Stimulated activated CD8-positive, alpha-beta memory T cell treated with anti-CD3 and anti-CD28 coated beads, Interleukin-7, amount 100 ng/mL, for 4 hours (primary cell): ENCODE results near the gene CYP21A2.
"Not testable (repeated sequence)": the region's sequence is repeated elsewhere in the genome, so short reads cannot be mapped to it uniquely, and the experiment has no call there.

Source experiments
- DNase-seq, 2 donors: peaks; one replicate each; pipeline ENCODE4 v3.0.0-alpha.2; 2020; ENCODE audit warnings: low read depth in 2 of 2

The CYP21A2 gene

GRCh38 chr6:32037598-32038524 lies at the start of gene CYP21A2:
Gene CYP21A2 (plus strand): TSS chr6:32038415. CDS start chr6:32038423, 8 bp downstream.
- not testable (repeated sequence) for DNase-seq

GRCh38 chr6:31989363-31989762 lies 48.9 kb upstream of the CYP21A2 start:
- DNase-seq = not testable (repeated sequence)

- DNase-seq = not testable (repeated sequence)
Observed at GRCh38 chr6:31994421-31994820, 43.8 kb upstream of the CYP21A2 start.

DNA sequence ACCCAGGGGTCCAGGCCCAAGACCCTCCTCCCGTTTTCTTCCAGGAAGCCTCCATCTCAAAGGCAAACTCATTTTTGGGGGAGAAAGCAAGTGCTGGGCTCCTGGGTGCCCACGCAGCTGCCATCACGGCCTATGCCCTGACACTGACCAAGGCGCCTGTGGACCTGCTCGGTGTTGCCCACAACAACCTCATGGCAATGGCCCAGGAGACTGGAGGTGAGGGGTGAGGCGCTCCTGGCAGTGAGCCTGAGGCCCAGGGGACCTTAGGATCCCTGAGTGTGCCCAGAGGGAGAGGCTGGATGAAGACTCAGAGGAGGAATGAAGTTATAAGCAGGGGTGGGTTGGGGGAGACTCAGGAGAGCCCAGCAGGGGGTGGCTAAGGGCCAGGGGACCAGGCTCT lies 41.8 kb upstream of the CYP21A2 start:
- not testable (repeated sequence) for DNase-seq

DNA sequence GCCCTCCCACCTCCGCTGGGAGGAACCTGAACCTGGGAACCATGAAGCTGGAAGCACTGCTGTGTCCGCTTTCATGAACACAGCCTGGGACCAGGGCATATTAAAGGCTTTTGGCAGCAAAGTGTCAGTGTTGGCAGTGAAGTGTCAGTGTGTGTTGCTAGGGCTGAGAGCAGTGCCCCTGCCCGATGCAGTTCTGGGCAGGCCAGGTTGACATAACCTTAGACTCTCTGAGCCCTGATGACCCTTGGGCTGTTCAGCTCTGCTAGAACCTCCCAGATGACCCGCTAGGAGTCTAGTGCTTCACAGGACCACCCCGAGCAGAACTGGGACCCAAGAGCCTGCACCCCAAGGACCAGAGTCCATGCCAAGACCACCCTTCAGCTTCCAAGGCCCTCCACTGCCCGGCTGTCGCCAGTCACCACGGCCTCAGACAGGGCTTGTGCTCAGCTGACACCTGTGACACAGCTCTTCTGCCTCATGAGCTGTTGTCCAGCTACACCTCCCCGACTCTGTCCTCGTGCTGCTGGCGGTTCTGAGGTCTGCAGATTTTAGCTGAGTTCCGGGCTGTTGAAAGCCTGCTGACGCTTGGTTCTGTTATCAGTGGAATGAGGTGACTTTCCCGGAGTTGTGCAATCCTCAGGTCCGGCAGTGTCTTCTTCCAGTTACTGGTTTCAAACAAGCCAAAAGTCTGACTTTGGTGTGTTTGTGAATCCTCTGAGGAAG lies 35.5 kb upstream of the CYP21A2 start:
- not testable (repeated sequence) for DNase-seq

- not testable (repeated sequence) for DNase-seq
Observed at GRCh38 chr6:32003301-32003700, 34.9 kb upstream of the CYP21A2 start.

GRCh38 chr6:32004393-32004792 lies 33.8 kb upstream of the CYP21A2 start:
- DNase-seq = not testable (repeated sequence)

DNA sequence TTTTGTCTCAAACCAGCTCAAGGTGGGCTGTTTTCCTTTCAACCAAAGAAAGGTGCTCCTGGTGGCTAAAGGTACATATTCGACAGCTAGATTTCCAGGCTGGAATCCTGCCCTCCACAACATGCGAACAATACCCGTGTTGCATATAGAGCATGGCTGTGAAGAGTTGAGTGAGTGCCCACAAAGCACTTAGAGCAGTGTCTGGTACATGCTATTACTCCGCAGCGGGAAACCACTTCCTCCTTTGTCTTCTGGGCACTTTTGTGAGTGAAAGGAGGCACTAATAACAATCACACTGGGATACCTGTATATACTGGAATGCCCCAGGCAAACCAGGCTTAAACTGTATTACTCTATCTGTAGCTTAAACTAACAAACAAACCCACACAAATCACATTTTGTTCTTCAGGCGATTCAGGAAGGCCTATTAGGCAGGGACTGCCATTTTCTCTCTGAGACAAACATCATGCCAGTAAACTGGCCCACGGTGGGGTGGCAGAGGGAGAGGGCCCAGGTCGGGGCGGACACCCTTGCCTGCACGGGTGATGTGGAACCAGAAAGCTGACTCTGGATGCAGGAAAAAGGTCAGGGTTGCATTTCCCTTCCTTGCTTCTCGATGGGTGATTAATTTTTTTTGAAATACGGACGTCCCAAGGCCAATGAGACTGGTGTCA lies 33.2 kb upstream of the CYP21A2 start:
- not testable (repeated sequence) for DNase-seq

- not testable (repeated sequence) for DNase-seq
Observed at GRCh38 chr6:32005538-32005880, 32.7 kb upstream of the CYP21A2 start.

DNA sequence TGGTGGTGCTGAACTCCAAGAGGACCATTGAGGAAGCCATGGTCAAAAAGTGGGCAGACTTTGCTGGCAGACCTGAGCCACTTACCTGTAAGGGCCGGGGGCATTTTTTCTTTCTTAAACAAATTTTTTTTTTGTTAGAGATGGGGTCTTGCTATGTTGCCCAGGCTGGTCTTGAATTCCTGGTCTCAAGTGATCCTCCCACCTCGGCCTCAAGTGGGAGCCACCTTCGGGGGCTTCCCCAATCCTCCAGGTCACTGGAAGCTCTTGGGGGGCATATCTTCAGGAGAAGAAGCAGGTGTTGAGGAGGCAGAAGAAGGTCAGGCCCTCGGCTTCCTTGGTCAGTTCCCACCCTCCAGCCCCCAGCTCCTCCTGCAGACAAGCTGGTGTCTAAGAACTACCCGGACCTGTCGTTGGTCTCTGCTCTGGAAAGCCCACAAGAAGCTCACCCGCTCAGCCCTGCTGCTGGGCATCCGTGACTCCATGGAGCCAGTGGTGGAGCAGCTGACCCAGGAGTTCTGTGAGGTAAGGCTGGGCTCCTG lies 32.2 kb upstream of the CYP21A2 start:
- DNase-seq = not testable (repeated sequence)

DNA sequence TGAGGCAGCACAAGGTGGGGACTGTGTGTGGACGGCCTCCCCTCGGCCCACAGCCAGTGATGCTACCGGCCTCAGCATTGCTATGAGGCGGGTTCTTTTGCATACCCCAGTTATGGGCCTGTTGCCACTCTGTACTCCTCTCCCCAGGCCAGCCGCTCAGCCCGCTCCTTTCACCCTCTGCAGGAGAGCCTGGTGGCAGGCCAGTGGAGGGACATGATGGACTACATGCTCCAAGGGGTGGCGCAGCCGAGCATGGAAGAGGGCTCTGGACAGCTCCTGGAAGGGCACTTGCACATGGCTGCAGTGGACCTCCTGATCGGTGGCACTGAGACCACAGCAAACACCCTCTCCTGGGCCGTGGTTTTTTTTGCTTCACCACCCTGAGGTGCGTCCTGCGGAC lies 31.1 kb upstream of the CYP21A2 start:
- DNase-seq = not testable (repeated sequence)

DNA sequence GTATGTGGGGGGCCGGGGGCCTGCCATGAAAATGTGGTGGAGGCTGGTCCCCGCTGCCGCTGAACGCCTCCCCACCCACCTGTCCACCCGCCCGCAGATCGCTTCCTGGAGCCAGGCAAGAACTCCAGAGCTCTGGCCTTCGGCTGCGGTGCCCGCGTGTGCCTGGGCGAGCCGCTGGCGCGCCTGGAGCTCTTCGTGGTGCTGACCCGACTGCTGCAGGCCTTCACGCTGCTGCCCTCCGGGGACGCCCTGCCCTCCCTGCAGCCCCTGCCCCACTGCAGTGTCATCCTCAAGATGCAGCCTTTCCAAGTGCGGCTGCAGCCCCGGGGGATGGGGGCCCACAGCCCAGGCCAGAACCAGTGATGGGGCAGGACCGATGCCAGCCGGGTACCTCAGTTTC lies 30.2 kb upstream of the CYP21A2 start:
- DNase-seq = not testable (repeated sequence)

DNA sequence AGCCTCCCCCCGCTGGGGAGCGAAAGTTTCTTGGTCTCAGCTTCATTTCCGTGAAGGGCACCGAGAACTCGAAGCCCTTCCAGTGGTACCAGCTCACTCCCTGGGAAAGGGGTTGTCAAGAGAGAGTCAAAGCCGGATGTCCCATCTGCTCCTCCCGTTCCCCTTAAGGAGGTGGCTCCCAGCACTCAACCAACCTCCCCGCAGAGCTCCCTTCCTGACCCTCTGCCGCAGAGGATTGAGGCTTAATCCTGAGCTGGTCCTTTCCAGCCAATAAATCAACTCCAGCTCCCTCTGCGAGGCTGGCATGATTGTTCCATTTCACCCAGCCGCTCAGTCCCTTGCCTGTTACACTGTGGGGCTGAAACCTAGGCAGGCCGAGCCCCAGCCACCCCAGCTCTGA lies 29.6 kb upstream of the CYP21A2 start:
- DNase-seq = not testable (repeated sequence)

- not testable (repeated sequence) for DNase-seq
Observed at GRCh38 chr6:32009537-32009936, 28.7 kb upstream of the CYP21A2 start.

DNA sequence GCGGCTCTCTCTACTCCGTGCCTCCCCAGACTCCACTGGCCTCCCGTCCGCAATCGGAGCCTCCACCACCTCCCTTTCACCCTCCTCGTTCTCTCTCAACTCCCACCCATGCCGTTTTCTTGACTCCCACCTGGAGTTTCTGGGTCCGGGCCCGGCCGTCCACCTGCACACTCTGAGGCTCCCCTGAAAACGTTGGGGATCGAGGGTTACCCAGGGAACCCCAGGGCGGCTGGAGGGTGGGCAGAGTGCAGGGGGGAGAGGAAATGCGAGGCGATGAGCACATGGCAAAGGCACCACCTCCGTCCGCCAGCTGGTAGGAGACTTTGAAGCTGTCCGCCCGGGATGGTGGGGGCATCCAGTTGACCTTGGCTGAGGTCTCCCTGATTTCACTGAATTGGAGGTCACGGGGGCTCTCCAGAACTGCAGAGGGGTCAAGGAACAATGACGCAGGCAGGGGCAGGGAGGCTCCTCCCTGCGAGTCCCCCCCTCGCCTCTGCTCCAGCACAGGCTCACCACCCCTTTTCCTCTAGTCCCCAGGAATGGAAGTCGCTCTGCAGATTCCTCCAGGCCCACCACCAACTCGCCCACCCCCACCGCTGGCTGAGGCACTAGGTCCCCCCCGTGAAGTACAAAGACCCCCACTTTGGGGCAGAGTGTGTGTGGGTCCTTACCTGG lies 27.2 kb upstream of the CYP21A2 start:
- not testable (repeated sequence) for DNase-seq

DNA sequence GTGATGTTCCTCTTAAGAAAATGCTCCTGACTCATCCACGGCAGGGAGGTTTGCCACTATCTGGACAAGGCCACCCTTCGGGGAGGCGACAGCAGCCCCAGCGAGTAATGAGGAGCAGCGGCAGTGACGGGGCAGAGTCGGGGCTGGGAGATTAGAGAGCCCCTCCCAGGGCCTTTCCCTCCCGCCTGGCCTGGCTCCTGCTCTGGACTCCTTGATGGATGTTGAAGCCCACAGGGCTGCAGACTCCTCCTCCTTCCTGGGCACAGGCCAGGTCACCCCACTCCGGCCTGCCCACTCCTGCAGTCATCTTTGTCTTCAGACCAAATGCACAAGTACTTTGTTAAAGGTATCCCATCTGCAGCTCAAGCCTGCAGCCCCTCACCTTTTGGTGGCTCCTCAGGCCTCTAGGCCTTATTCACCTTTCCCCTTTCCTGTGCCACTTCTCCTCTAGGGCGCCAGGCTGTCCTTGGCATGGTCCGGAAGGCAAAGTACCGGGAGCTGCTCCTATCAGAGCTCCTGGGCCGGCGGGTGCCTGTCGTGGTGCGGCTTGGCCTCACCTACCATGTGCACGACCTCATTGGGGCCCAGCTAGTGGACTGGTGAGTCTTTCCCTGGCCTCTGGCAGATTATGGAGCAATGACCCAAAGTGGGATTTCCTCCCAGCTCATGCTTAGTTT lies 25.1 kb upstream of the CYP21A2 start:
- not testable (repeated sequence) for DNase-seq

DNA sequence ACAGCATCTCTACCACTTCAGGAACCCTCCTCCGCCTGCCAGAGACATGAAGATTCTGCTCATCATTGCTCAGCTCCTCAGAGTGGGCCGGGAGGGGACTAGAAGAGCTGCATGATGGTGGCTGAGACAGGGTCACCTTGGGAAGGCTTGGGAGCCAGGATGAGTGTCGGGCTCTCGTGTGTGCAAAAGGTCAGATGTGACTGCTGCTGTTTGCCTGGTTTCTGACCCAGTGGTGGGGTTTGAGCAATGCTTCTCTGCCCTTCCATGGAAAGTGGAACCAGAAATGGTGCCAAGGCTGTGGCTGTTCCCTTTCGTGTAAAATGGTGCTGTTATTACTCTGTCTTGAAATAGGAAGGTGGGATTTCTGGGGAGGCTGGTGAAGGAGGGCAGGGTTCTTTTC lies 24.5 kb upstream of the CYP21A2 start:
- DNase-seq = not testable (repeated sequence)

- not testable (repeated sequence) for DNase-seq
Observed at GRCh38 chr6:32014547-32014946, 23.7 kb upstream of the CYP21A2 start, which contains the start of gene C4B. Gene C4B (plus strand): TSS chr6:32014795. CDS start chr6:32014846, 51 bp downstream.

DNA sequence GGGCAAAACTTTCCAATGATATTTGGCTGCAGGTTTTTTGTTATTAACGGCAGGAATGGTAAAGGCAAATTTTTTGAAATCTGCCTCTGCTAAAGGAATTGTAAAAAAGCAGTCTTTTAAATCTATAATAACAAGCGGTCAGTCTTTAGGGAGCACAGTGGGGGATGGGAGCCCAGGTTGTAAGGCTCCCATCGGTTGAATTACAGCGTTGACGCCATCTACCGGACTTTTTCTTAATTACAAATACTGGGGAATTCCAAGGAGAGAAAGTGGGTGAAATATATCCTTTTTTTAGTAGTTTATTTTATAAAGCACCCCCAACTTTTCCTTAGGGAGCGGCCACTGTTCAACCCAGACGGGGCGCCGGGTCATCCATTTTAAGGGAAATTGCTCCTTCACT lies 16.1 kb upstream of the CYP21A2 start:
- not testable (repeated sequence) for DNase-seq

GRCh38 chr6:32028631-32029030 lies 9.6 kb upstream of the CYP21A2 start:
- DNase-seq = not testable (repeated sequence)
